A549 (cell line): Measurements from ENCODE around the gene CYLC2. TPM values are rescaled to one million over a fixed set of nuclear protein-coding genes. Genes with fewer than 3 reads are reported as not detected.

Experiments used
- ATAC-seq, 2 experiments: fragments of 200-7000 bp in 1 of 2; fragments of >200 bp in 1 of 2; cut with Nextera tagmentation in 1 of 2; cut with Tn5 transposase in 1 of 2; 3 replicates each; pipeline versions ENCODE4 v1.8.0 to v1.9.1; 2018 to 2020; ENCODE audit warnings: mild to moderate bottlenecking in 1 of 2, moderate library complexity in 1 of 2
- CTCF ChIA-PET: fragments of 300-600 bp; sonication (Branson Sonifier 250); formaldehyde crosslinking; extraction: SDS; loops from one replicate; lab custom pipeline; 2021; ENCODE audit warnings: antibody characterized with exemption, inconsistent platforms; lab: Yijun Ruan, JAX
- POLR2A ChIA-PET: fragments of 350-600 bp; formaldehyde crosslinking; extraction: SDS; loops from one replicate; lab custom pipeline; 2021; ENCODE audit warnings: antibody characterized with exemption, inconsistent platforms; lab: Yijun Ruan, JAX
- DNase-seq, 2 experiments: peaks; one replicate each; pipeline versions ENCODE4 v3.0.0 to v3.0.0-alpha.2; 2011 to 2016; ENCODE audit warnings: low read depth in 1 of 2, low spot score in 1 of 2
- FAIRE-seq: peaks from 2 replicates; lab custom pipeline; 2011; peaks lifted over from hg19 to GRCh38; lab: Jason Lieb, UNC
- H3K27ac ChIP-seq, 2 experiments: fragments of >200 bp; sonication (Bioruptor Twin); formaldehyde crosslinking; 3 replicates each; pipeline ENCODE4 v1.5.1; 2016 to 2017
- H3K4me1 ChIP-seq: fragments of >200 bp; sonication (Bioruptor Twin); formaldehyde crosslinking; 3 replicates; pipeline ENCODE4 v1.6.1; 2016
- H3K4me2 ChIP-seq: fragments of >200 bp; sonication (Bioruptor Twin); formaldehyde crosslinking; 3 replicates; pipeline ENCODE4 v1.6.1; 2016
- H3K4me3 ChIP-seq: fragments of >200 bp; sonication (Bioruptor Twin); formaldehyde crosslinking; 3 replicates; pipeline ENCODE4 v1.5.1; 2016
- H3K9me3 ChIP-seq: fragments of >200 bp; sonication (Bioruptor Twin); formaldehyde crosslinking; 3 replicates; pipeline ENCODE4 v1.6.1; 2016
- CTCF ChIP-seq: fragments of >200 bp; sonication (Bioruptor Twin); formaldehyde crosslinking; IDR thresholded peaks from 3 replicates; pipeline ENCODE4 v1.5.1; 2016
- ESRRA ChIP-seq: fragments of 150-350 bp; IDR thresholded peaks from 2 replicates; pipeline ENCODE4 v1.6.1; 2014; ENCODE audit warnings: mild to moderate bottlenecking, low read length, borderline replicate concordance
- FOSB ChIP-seq: fragments of 250-450 bp; sonication (Bioruptor Pico); IDR thresholded peaks from 2 replicates; pipeline ENCODE4 v1.5.0; 2020; ENCODE audit warnings: mild to moderate bottlenecking, moderate library complexity
- FOSL2 ChIP-seq, 2 experiments: fragments of 450-650 bp in 1 of 2; fragments of >200 bp in 1 of 2; sonication (Bioruptor Twin) in 1 of 2; formaldehyde crosslinking; IDR thresholded peaks; 2 replicates each; pipeline versions ENCODE4 v1.5.0 to v1.6.1; 2016 to 2020; ENCODE audit warnings: mild to moderate bottlenecking in 1 of 2, moderate library complexity in 1 of 2
- HDAC2 ChIP-seq: fragments of 200-600 bp; sonication (generic); IDR thresholded peaks from 2 replicates; pipeline ENCODE4 v1.6.1; 2016
- HES2 ChIP-seq: fragments of >200 bp; sonication (Bioruptor Twin); formaldehyde crosslinking; IDR thresholded peaks from 2 replicates; pipeline ENCODE4 v1.6.1; 2016
- HMGXB4 ChIP-seq: fragments of 250-450 bp; sonication (Bioruptor Pico); IDR thresholded peaks from 2 replicates; pipeline ENCODE4 v1.5.0; 2021; ENCODE audit warnings: mild to moderate bottlenecking, moderate library complexity, borderline replicate concordance
- JUNB ChIP-seq: fragments of >200 bp; sonication (Bioruptor Twin); formaldehyde crosslinking; IDR thresholded peaks from 2 replicates; pipeline ENCODE4 v1.6.1; 2016
- KDM1A ChIP-seq: fragments of 200-600 bp; sonication (generic); IDR thresholded peaks from 2 replicates; pipeline ENCODE4 v1.6.1; 2016; ENCODE audit warnings: low read depth, mild to moderate bottlenecking
- KDM5A ChIP-seq: fragments of 200-600 bp; sonication (generic); IDR thresholded peaks from 2 replicates; pipeline ENCODE4 v1.6.1; 2016; ENCODE audit warnings: antibody characterized with exemption, mild to moderate bottlenecking
- MAX ChIP-seq: IDR thresholded peaks from 2 replicates; pipeline ENCODE4 v1.6.1; 2012
- NPAS2 ChIP-seq: fragments of 250-450 bp; sonication (Bioruptor Pico); IDR thresholded peaks from 2 replicates; pipeline ENCODE4 v1.8.0; 2022; ENCODE audit warnings: mild to moderate bottlenecking, moderate library complexity, borderline replicate concordance
- PBX3 ChIP-seq: IDR thresholded peaks from 2 replicates; pipeline ENCODE4 v1.6.1; 2012
- PHF8 ChIP-seq: fragments of 200-600 bp; sonication (generic); IDR thresholded peaks from 2 replicates; pipeline ENCODE4 v1.6.1; 2016; ENCODE audit warnings: low read depth, mild to moderate bottlenecking, antibody characterized with exemption, moderate library complexity, borderline replicate concordance
- POLR2A ChIP-seq: IDR thresholded peaks from 2 replicates; pipeline ENCODE4 v1.6.1; 2012; ENCODE audit warnings: mild to moderate bottlenecking, low read length
- RARB ChIP-seq: fragments of 250-450 bp; sonication (Bioruptor Pico); IDR thresholded peaks from 2 replicates; pipeline ENCODE4 v1.8.0; 2021; ENCODE audit warnings: mild to moderate bottlenecking, moderate library complexity
- RFX5 ChIP-seq: fragments of 450-650 bp; IDR thresholded peaks from 2 replicates; pipeline ENCODE4 v1.7.1; 2014; ENCODE audit warnings: antibody characterized with exemption, mild to moderate bottlenecking, moderate library complexity
- RNF2 ChIP-seq: fragments of 200-600 bp; sonication (generic); IDR thresholded peaks from 2 replicates; pipeline ENCODE4 v1.6.1; 2016; ENCODE audit warnings: low read depth, mild to moderate bottlenecking, antibody characterized with exemption, moderate library complexity, borderline replicate concordance
- SREBF2 ChIP-seq: fragments of 450-650 bp; IDR thresholded peaks from 2 replicates; pipeline ENCODE4 v1.6.1; 2014; ENCODE audit warnings: mild to moderate bottlenecking, moderate library complexity
- ZFP36 ChIP-seq: fragments of 450-650 bp; IDR thresholded peaks from 2 replicates; pipeline ENCODE4 v1.6.1; 2014; ENCODE audit warnings: borderline replicate concordance; ENCODE audit not compliant: partially characterized antibody
- WGBS: methylation state at CpG from one replicate; pipeline ENCODE4 v1.1.6; 2017; ENCODE audit errors: missing lambda C conversion rate; 5-methylcytosine and 5-hydroxymethylcytosine counted together
- polyA minus RNA-seq: library from RNA; depleted of rRNA, polyadenylated mRNA; stranded (reverse); fragments of >200 nt; gene quantifications from 2 replicates; pipeline ENCODE4 v1.2.3, GENCODE V29; 2011; rRNA and poly(A)+ RNA removed
- polyA plus RNA-seq, 4 experiments: library from polyadenylated mRNA; depleted of rRNA in 3 of 4; stranded (reverse); fragments of >200 nt; fragmentation: RNase III in 1 of 4; extraction: RNeasy Plus Mini Kit Qiagen cat#74134 plus additional on column Dnase treatment in 1 of 4; gene quantifications; 2 replicates in 3 of 4; 3 replicates in 1 of 4; pipeline ENCODE4 v1.2.3, GENCODE V29; 2011 to 2017
- TF ChIP-seq, protein P1 (sequence below): IDR thresholded peaks from 2 replicates; pipeline ENCODE4 v1.6.1; 2012; ENCODE audit warnings: low read depth, borderline replicate concordance

CYLC2 gene
- polyA plus RNA-seq (2011; rRNA removed) (not detected in 2 replicates), polyA plus RNA-seq (2017; fragmentation: RNase III; extraction: RNeasy Plus Mini Kit Qiagen cat#74134 plus additional on column Dnase treatment) (not detected in 3 replicates), polyA minus RNA-seq (not detected in 2 replicates)
- not detected in 2 replicates for polyA plus RNA-seq (2012; cell fraction: cytosol; rRNA removed)
- not detected in 2 replicates for polyA plus RNA-seq (2012; cell fraction: nucleus; rRNA removed)

GRCh38 chr9:102995033-102995432 is at the start of gene CYLC2:
Gene CYLC2 (plus strand): TSS chr9:102995333. CDS start chr9:102995381, 48 bp downstream.
- no peak for FAIRE-seq
- POLR2A ChIA-PET = no interaction called here
- TF ChIP-seq KDM5A (no peak), NPAS2 (CRISPR knock-in tag) (no peak), FOSL2 (IDR thresholded peaks at IDR 0.05) (no peak), FOSL2 (CRISPR knock-in tag; IDR thresholded peaks at IDR 0.05) (no peak), PHF8 (no peak), ZFP36 (no peak), RNF2 (no peak), HES2 (no peak), RARB (CRISPR knock-in tag) (no peak), KDM1A (no peak), SREBF2 (no peak), PBX3 (no peak), JUNB (no peak), HMGXB4 (CRISPR knock-in tag) (no peak), POLR2A (no peak)
- TF ChIP-seq, protein P1, sequence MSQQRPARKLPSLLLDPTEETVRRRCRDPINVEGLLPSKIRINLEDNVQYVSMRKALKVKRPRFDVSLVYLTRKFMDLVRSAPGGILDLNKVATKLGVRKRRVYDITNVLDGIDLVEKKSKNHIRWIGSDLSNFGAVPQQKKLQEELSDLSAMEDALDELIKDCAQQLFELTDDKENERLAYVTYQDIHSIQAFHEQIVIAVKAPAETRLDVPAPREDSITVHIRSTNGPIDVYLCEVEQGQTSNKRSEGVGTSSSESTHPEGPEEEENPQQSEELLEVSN = no peak
- TF ChIP-seq, all 56 proteins: peak for 0
- ATAC-seq = no peak
- H3K9me3 ChIP-seq = no peaks in the 10 kb centered on the region
- CTCF ChIA-PET = no interaction called here
- H3K4me1 ChIP-seq = no peaks in the 10 kb centered on the region
- H3K4me2 ChIP-seq = no peak within 1 kb of the TSS
- DNase-seq = no peak
- no peak within 1 kb of the TSS for H3K4me3 ChIP-seq
- H3K27ac ChIP-seq = no peak within 1 kb of the TSS

DNA sequence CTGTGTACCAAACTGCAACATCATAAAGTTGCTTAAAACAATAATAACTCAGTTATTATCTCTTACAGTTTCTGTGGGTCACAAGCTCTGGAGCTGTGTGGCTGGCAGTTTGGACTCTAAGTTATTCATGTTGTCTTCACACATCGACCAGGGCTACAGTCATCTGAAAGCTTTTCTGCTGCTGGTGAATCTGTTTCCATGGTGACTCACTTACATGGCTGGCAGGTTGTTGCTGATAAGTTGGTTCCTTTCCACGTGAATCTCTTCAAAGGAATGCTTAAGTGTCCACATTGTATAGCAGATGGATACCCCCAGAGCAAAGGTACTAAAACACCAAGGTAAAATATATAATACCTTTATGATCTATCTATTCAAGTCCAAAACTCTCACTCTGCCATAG is 44.8 kb upstream of the CYLC2 start:
- FAIRE-seq (no peak), ATAC-seq (no peak), DNase-seq (no peak)
- Histone ChIP-seq H3K9me3 (no peaks in the 10 kb centered on the region), H3K4me1 (no peaks in the 10 kb centered on the region), H3K4me3 (no peak overlapping the region), H3K4me2 (no peak overlapping the region), H3K27ac (no peak overlapping the region)
- ChIA-PET CTCF (no interaction called here), POLR2A (no interaction called here)
- TF ChIP-seq PHF8 = no peak
- TF ChIP-seq CTCF = no peak
- no peak for TF ChIP-seq HDAC2
- no peak for TF ChIP-seq KDM1A
- 5% methylated on average over 2 of the region's 2 CpGs for WGBS

DNA sequence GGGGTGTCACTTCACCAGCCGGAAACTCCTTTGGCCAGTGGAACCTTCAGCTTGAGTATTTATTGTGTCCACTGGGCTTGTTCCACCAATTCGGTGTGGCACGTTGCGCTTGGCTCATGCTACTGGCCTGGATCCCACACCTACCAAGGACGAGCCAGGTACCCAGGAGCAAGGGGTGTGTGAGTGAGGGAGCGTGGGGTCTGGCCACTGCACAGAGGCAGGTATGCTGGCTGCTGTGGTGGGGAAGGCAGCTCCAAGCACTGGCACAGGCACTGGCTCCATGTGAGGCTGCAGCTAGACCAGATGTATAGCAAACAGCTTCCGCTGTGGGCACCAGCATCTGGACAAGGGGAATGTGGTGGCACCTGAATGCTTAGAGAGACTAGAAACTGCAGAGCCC is 28.1 kb upstream of the CYLC2 start:
- ChIA-PET POLR2A (no interaction called here), CTCF (interaction anchor here (0.9 kb wide), 1 partner anchor 15 kb away, joined by 3 read pairs; no protein-coding TSS in a partner anchor)
- ATAC-seq (no peak), FAIRE-seq (no peak), DNase-seq (no peak)
- Histone ChIP-seq H3K4me1 (no peaks in the 10 kb centered on the region), H3K4me2 (no peak overlapping the region), H3K27ac (no peak overlapping the region), H3K4me3 (no peak overlapping the region), H3K9me3 (0 out of 3 replicates have a peak, but pooled peaks cover 4% of the 10 kb centered on the region)
- TF ChIP-seq RARB (CRISPR knock-in tag) (no peak), SREBF2 (no peak), PBX3 (no peak), RFX5 (no peak), POLR2A (no peak), ESRRA (no peak), FOSB (CRISPR knock-in tag) (no peak), HES2 (no peak), MAX (no peak)
- 44% methylated on average over 6 of the region's 7 CpGs for WGBS
